ENCODE results near the gene EML1. TPM values are rescaled to one million over a fixed set of nuclear protein-coding genes. Genes with fewer than 3 reads are reported as not detected.

The EML1 gene
- total and polyA plus RNA-seq, 8 donors = 5.8 to 66.5 (median 34.8) TPM

DNA sequence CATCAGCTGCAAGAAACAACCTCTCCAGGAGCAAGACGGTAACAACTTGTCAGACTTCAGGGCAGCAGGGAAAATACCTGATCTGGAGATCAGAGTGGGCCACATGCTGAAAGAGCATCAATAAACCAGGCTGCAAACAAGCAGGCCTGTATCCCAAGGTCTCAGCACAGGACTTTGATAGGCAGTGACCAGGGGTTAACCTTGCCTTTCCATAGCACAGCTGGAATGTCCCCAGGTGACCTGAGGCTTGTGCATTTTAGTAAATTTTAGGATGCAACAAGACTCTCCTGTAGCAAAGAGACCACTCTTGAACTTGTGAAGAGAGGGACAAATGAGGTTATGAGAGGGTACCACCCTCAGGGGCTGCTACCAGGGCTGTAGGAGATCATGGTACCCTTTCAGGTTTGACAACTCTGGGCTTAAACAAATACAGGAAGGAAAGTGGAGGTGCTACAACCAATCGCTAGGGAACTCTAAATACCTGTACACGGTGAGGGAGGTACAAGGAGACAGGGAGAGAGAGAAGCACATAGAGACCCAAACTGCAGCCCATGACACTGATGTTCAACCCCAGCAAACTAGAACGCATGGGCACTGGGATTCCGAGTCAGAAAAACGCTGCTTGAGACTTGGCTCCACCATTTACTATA lies 176.6 kb downstream of the EML1 start:
- Histone ChIP-seq H3K4me3 (no peak overlapping the region), H3K27ac (no peak overlapping the region), H3K9me3 (peaks cover 0 to 4% (median 3%) of the 10 kb centered on the region in 4 donors), H3K4me1 (peaks cover 4 to 18% (median 16%) of the 10 kb centered on the region in 4 donors), H3K36me3 (no peaks in the 10 kb centered on the region), H3K27me3 (peaks cover 0 to 5% (median 0%) of the 10 kb centered on the region in 3 donors)
- DNase-seq = peak in 1 of 2 donors; percentile 36
- TF ChIP-seq EP300 (IDR thresholded peaks at IDR 0.05) = no peak
- TF ChIP-seq, protein P1, sequence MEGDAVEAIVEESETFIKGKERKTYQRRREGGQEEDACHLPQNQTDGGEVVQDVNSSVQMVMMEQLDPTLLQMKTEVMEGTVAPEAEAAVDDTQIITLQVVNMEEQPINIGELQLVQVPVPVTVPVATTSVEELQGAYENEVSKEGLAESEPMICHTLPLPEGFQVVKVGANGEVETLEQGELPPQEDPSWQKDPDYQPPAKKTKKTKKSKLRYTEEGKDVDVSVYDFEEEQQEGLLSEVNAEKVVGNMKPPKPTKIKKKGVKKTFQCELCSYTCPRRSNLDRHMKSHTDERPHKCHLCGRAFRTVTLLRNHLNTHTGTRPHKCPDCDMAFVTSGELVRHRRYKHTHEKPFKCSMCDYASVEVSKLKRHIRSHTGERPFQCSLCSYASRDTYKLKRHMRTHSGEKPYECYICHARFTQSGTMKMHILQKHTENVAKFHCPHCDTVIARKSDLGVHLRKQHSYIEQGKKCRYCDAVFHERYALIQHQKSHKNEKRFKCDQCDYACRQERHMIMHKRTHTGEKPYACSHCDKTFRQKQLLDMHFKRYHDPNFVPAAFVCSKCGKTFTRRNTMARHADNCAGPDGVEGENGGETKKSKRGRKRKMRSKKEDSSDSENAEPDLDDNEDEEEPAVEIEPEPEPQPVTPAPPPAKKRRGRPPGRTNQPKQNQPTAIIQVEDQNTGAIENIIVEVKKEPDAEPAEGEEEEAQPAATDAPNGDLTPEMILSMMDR (IDR thresholded peaks at IDR 0.05) = no peak
- 62 to 72% (median 68%) methylated on average over 6 of the region's 6 CpGs for WGBS, 5 donors
- intact Hi-C loops (cut with DNase I; ENCODE audit: low total_unique reads) = no loop called here

DNA sequence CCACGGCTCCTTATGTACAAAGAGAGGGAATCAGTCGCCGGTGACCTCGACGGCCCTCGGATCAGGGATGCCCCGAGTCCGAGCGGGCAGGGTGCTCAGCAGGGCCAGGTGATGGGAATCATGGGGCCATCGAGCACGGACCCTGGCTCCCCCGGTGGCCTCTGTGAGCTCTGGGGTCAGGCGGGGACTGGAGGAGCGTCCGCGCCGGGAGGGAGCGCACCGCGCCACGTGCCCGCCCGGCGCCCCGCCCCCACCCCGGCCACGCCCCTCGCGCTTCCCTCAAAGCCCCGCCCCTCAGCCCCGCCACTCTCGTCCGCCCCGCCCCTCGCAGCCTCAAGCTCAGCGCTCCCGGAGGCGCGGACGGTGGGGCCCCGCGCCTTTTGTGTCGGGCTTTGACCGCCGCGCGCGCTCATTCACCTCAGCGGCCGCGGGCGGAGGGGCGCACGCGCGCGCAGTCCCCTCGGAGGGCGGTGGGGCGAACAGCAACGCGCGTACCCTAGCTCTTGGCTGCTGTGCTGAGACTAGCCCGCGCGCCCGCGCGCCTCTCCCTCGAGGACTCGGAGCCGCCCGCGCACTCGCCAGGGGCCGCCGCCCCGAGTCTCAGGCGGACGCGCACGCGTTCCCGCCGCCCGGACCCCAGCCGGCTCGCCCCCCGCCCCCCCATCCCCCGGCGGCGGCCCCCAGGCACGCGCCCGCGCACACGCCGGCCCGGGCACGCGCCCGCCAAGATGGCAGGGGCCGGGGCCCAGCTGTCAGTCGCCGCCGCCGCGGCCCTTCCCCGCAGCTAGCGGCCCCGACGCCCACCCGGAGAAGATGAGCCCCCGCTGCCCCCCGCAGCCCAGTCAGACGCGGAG lies 178.1 kb downstream of the EML1 start:
- whole genome bisulfite sequencing, 5 donors = 3 to 21% (median 5%) methylated on average over 13 to 117 of the region's 117 CpGs
- H3K4me3 ChIP-seq = peak overlapping the region; percentile 82 to 89 (median 86)
- peaks cover 0 to 5% (median 0%) of the 10 kb centered on the region in 3 donors for H3K27me3 ChIP-seq
- H3K36me3 ChIP-seq = no peaks in the 10 kb centered on the region
- TF ChIP-seq EP300 (IDR thresholded peaks at IDR 0.05) (no peak), POLR2AphosphoS5 (IDR thresholded peaks at IDR 0.05) (peak in 1 of 3 donors; percentile 63), POLR2A (IDR thresholded peaks at IDR 0.05) (no peak)
- TF ChIP-seq, protein P1 (IDR thresholded peaks at IDR 0.05) = no peak
- DNase-seq = peak; percentile 86 to 95
- intact Hi-C loops (cut with DNase I; ENCODE audit: low total_unique reads) = no loop called here
- peaks cover 4 to 18% (median 16%) of the 10 kb centered on the region in 4 donors for H3K4me1 ChIP-seq
- peaks cover 0 to 10% (median 7%) of the 10 kb centered on the region in 4 donors for H3K9me3 ChIP-seq
- H3K27ac ChIP-seq = peak overlapping the region; percentile 71 to 90 (median 85)

DNA sequence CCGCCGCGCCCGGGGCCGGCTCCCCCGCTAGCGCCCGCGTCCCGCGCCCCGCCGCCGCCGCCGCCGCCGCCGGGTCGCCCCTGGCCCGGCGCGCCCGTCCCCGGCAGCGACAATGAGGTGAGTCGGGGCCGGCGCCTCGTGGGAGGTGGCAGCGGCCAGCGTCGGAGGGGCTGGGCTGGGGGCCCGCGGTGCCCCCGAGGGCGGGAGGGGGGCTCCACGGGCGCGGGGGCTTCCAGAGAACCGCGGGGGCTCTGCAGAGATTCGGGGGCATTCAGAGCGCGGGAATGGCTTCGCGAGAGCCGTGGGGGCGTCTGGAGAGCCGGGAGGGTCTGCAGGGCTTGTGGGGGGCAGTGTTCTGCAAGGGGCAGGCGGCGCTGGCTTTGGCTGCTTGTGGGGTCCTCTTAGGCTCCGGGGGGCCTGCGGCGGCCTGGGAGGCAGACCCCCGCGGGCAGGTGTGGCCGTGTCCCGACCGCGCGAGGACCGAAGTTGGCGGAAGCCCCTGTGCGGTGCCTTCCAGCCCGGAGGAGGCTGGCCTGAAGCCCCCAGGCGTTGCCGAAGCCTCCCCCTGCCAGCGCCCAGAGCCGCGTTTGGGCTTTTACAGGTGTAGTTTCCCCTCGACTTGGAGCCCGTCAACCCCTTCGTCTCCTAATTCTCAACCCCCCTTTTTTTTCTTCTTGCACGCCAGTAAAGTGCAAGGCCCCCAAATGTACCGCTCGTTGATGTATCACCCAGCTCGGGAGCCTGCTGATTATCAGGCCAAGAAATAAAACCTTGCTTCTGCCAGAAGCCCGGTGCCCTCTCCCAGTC lies 178.9 kb downstream of the EML1 start:
- Histone ChIP-seq H3K27me3 (peaks cover 0 to 5% (median 0%) of the 10 kb centered on the region in 3 donors), H3K4me1 (peaks cover 4 to 18% (median 16%) of the 10 kb centered on the region in 4 donors), H3K36me3 (no peaks in the 10 kb centered on the region), H3K27ac (peak overlapping the region; percentile 67 to 90 (median 85)), H3K9me3 (peaks cover 0 to 10% (median 7%) of the 10 kb centered on the region in 4 donors), H3K4me3 (peak overlapping the region; percentile 82 to 89 (median 86))
- DNase-seq = peak in 1 of 2 donors; percentile 52
- TF ChIP-seq POLR2A (IDR thresholded peaks at IDR 0.05) (no peak), POLR2AphosphoS5 (IDR thresholded peaks at IDR 0.05) (no peak), EP300 (IDR thresholded peaks at IDR 0.05) (no peak)
- TF ChIP-seq, protein P1 (IDR thresholded peaks at IDR 0.05) = no peak
- intact Hi-C loops (cut with DNase I; ENCODE audit: low total_unique reads) = no loop called here
- WGBS, 5 donors = 1 to 2% (median 1%) methylated on average over 25 to 79 of the region's 79 CpGs

All from stomach (tissue), 9 donors.